Activated CD4-positive, alpha-beta T cell treated with anti-CD3 and anti-CD28 coated beads, Interleukin-2, amount 10 ng/mL, durations not matched to agents 24 days and 14 days (primary cell): ENCODE data around the gene FLNB. TPM values are rescaled to one million over a fixed set of nuclear protein-coding genes. Genes with fewer than 3 reads are reported as not detected.

ENCODE experiments used
- DNase-seq: peaks from one replicate; pipeline ENCODE4 v3.0.0; 2022
- H3K27ac Mint-ChIP-seq: one replicate; pipeline ENCODE4 v1.8.0; 2022; ENCODE audit warnings: mild to moderate bottlenecking, mixed read lengths
- H3K27me3 Mint-ChIP-seq: one replicate; pipeline ENCODE4 v1.8.0; 2022; ENCODE audit warnings: mixed read lengths
- H3K36me3 Mint-ChIP-seq: one replicate; pipeline ENCODE4 v1.8.0; 2022; ENCODE audit warnings: low read depth, mild to moderate bottlenecking, mixed read lengths
- H3K4me1 Mint-ChIP-seq: one replicate; pipeline ENCODE4 v1.8.0; 2021; ENCODE audit warnings: mixed read lengths
- H3K4me3 Mint-ChIP-seq: one replicate; pipeline ENCODE4 v1.8.0; 2022; ENCODE audit warnings: mild to moderate bottlenecking, moderate library complexity, mixed read lengths
- H3K9me3 Mint-ChIP-seq: one replicate; pipeline ENCODE4 v1.8.0; 2021; ENCODE audit warnings: mixed read lengths
- intact Hi-C: fragments of 100-400 bp; cut with micrococcal nuclease; formaldehyde crosslinking; loops from one replicate; pipeline ENCODE4 v1.15.1; 2023
- total RNA-seq: library from RNA; stranded (reverse); gene quantifications from 2 replicates; pipeline ENCODE4 v1.2.3, GENCODE V29; 2022

Gene FLNB
- total RNA-seq, 1 donor from 2014 or later = 23.9 TPM

- intact Hi-C loops = no loop called here
- H3K4me3 Mint-ChIP-seq = no peak overlapping the region
- DNase-seq = no peak
- H3K4me1 Mint-ChIP-seq = peaks cover 4% of the 10 kb centered on the region
- H3K36me3 Mint-ChIP-seq = peaks cover 23% of the 10 kb centered on the region
- H3K9me3 Mint-ChIP-seq = no peaks in the 10 kb centered on the region
- no peak overlapping the region for H3K27ac Mint-ChIP-seq
- H3K27me3 Mint-ChIP-seq = no peaks in the 10 kb centered on the region
Observed at GRCh38 chr3:58148049-58148448, 139.8 kb downstream of the FLNB start.

- intact Hi-C loops = no loop called here
- Mint-ChIP-seq H3K27ac (no peak overlapping the region), H3K9me3 (no peaks in the 10 kb centered on the region), H3K4me3 (no peak overlapping the region), H3K4me1 (peaks cover 4% of the 10 kb centered on the region), H3K27me3 (no peaks in the 10 kb centered on the region), H3K36me3 (peaks cover 20% of the 10 kb centered on the region)
- DNase-seq = no peak
Observed at GRCh38 chr3:58150130-58150809, 142.0 kb downstream of the FLNB start.

GRCh38 chr3:58150810-58151199 lies 142.6 kb downstream of the FLNB start:
- Mint-ChIP-seq H3K27me3 (no peaks in the 10 kb centered on the region), H3K4me1 (peaks cover 4% of the 10 kb centered on the region), H3K9me3 (no peaks in the 10 kb centered on the region), H3K36me3 (peaks cover 20% of the 10 kb centered on the region), H3K4me3 (no peak overlapping the region), H3K27ac (no peak overlapping the region)
- no peak for DNase-seq
- intact Hi-C loops = no loop called here

DNA sequence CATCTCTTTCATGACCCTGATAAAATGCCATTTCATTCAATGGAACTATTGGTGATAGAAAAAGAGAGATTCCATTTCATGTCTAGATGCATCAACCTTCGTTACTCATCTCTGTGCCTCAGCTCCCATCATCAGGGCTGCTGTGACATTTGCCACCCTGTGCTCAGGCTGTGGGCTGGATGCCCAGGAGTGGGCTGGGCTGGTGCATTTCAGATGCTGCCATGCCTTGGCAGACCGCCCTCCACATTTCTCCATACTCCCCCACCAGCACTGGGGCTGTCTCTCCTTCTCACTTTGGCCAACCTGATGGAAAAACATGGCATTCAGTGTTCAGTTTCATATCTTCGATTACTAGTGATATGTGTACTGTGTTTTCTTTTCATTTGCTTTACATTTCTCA lies 143.4 kb downstream of the FLNB start:
- Mint-ChIP-seq H3K4me3 (no peak overlapping the region), H3K27ac (no peak overlapping the region), H3K9me3 (no peaks in the 10 kb centered on the region), H3K4me1 (peaks cover 4% of the 10 kb centered on the region), H3K36me3 (peaks cover 20% of the 10 kb centered on the region), H3K27me3 (no peaks in the 10 kb centered on the region)
- DNase-seq = no peak
- intact Hi-C loops = no loop called here

DNA sequence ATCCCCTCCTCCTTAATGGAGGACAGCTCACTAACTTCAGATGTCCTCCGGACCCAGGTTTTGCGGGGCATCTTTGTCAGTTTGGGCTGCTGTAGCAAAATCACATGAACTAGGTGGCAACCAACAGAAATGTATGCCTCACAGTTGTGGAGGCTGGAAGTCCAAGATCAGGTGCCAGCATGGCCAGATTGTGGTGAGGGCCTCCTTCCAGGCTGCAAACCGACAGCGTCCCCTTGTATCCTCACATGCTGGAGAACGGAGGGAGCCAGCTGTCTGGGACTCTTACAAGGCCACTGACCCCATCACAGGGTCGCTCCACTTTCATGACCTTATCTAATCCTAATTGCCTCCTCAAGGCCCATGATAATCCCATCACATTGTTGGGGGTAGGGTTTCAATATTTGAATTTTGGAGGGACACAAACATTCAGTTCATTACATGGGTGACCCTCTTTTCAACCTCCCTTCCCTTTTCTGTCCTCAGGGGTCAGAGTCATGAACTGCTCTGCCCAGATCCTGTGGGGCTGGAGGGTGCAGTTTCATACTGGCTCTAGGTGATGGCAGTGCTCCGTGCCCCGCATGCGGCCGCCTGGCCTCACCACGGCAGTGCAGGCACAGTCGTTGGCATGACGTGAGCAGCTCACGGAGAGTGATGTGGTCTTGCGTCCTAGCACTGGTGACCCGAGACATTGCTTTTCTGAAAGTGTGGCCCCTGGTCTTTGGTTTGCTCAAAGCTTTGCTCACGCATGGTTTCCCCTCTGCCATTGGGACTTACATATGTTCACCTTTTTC lies 144.2 kb downstream of the FLNB start:
- intact Hi-C loops = no loop called here
- H3K36me3 Mint-ChIP-seq = peaks cover 20% of the 10 kb centered on the region
- no peak overlapping the region for H3K4me3 Mint-ChIP-seq
- no peaks in the 10 kb centered on the region for H3K27me3 Mint-ChIP-seq
- H3K4me1 Mint-ChIP-seq = peaks cover 4% of the 10 kb centered on the region
- no peak for DNase-seq
- H3K27ac Mint-ChIP-seq = no peak overlapping the region
- no peaks in the 10 kb centered on the region for H3K9me3 Mint-ChIP-seq

- Mint-ChIP-seq H3K27me3 (no peaks in the 10 kb centered on the region), H3K36me3 (peaks cover 20% of the 10 kb centered on the region), H3K9me3 (no peaks in the 10 kb centered on the region), H3K27ac (no peak overlapping the region), H3K4me3 (no peak overlapping the region), H3K4me1 (peaks cover 4% of the 10 kb centered on the region)
- intact Hi-C loops = no loop called here
- DNase-seq = no peak
Observed at GRCh38 chr3:58153371-58153770, 145.1 kb downstream of the FLNB start.

GRCh38 chr3:58154626-58155449 lies 146.6 kb downstream of the FLNB start:
- Mint-ChIP-seq H3K36me3 (peaks cover 9% of the 10 kb centered on the region), H3K27ac (no peak overlapping the region), H3K4me1 (peaks cover 4% of the 10 kb centered on the region), H3K9me3 (no peaks in the 10 kb centered on the region), H3K27me3 (no peaks in the 10 kb centered on the region), H3K4me3 (no peak overlapping the region)
- intact Hi-C loops = no loop called here
- no peak for DNase-seq

DNA sequence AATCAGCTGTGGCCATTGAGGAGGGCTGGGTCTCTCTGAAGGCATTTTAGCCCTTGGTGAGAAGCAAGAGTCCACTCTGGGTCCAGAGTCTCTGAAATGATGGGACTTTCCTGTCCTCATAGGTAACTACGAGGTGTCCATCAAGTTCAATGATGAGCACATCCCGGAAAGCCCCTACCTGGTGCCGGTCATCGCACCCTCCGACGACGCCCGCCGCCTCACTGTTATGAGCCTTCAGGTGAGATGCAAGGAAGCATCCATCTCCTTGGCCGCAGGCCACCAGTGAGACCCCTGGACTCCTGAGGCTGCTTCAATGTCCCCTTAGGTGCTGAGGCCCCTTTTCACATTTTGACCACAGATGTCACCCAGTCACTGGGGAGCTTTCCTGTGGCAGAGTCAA lies 147.6 kb downstream of the FLNB start:
- Mint-ChIP-seq H3K4me3 (no peak overlapping the region), H3K36me3 (peaks cover 9% of the 10 kb centered on the region), H3K27me3 (no peaks in the 10 kb centered on the region), H3K4me1 (peaks cover 4% of the 10 kb centered on the region), H3K27ac (no peak overlapping the region), H3K9me3 (no peaks in the 10 kb centered on the region)
- no peak for DNase-seq
- intact Hi-C loops = no loop called here

DNA sequence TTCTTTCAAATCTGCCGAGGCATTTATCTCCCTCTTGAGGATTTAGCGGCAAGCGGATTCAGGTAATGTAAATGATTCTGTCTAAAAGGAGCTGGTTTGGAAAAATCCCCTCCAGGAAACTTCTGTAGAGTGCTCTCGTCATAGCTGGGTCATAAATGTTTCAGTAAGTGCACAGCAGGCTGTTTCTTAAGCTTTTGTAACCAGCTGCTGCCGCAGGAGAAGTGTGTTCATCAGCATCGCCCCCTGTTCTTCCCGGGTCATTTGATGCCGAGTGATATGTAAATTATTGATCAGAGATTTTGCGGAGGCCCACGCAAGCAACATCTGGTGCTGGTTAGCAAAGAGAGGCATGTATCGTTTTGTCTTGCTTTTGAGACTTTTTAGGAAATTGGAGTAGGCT lies 149.5 kb downstream of the FLNB start:
- H3K27me3 Mint-ChIP-seq = no peaks in the 10 kb centered on the region
- no peaks in the 10 kb centered on the region for H3K9me3 Mint-ChIP-seq
- H3K4me1 Mint-ChIP-seq = no peaks in the 10 kb centered on the region
- no peak for DNase-seq
- intact Hi-C loops = no loop called here
- no peak overlapping the region for H3K4me3 Mint-ChIP-seq
- H3K27ac Mint-ChIP-seq = no peak overlapping the region
- H3K36me3 Mint-ChIP-seq = peaks cover 3% of the 10 kb centered on the region

- intact Hi-C loops = no loop called here
- H3K4me1 Mint-ChIP-seq = no peaks in the 10 kb centered on the region
- DNase-seq = no peak
- peaks cover 3% of the 10 kb centered on the region for H3K36me3 Mint-ChIP-seq
- no peaks in the 10 kb centered on the region for H3K9me3 Mint-ChIP-seq
- H3K27ac Mint-ChIP-seq = no peak overlapping the region
- H3K27me3 Mint-ChIP-seq = no peaks in the 10 kb centered on the region
- no peak overlapping the region for H3K4me3 Mint-ChIP-seq
Observed at GRCh38 chr3:58158442-58159153, 150.4 kb downstream of the FLNB start.

DNA sequence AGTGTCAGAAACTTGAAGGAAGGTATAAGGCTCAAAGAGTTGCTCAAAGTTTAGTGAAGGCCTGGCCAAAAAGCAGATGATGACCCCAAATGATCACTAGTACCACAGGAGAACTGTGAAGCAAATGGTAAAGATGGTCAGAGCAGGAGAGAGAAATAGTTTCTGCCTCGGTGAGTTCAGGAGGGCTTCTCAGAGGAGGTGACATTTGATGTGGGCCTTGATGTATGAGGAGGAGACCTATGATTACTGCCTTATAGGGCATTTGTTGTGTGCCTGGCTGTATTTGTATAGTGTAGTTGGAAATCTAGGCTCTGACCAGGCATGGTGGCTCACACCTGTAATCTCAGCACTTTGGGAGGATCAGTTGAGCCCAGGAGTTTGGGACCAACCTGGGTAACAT lies 152.2 kb downstream of the FLNB start:
- intact Hi-C loops = no loop called here
- Mint-ChIP-seq H3K36me3 (peaks cover 7% of the 10 kb centered on the region), H3K27ac (no peak overlapping the region), H3K4me1 (no peaks in the 10 kb centered on the region), H3K9me3 (no peaks in the 10 kb centered on the region), H3K27me3 (no peaks in the 10 kb centered on the region), H3K4me3 (no peak overlapping the region)
- DNase-seq = no peak

DNA sequence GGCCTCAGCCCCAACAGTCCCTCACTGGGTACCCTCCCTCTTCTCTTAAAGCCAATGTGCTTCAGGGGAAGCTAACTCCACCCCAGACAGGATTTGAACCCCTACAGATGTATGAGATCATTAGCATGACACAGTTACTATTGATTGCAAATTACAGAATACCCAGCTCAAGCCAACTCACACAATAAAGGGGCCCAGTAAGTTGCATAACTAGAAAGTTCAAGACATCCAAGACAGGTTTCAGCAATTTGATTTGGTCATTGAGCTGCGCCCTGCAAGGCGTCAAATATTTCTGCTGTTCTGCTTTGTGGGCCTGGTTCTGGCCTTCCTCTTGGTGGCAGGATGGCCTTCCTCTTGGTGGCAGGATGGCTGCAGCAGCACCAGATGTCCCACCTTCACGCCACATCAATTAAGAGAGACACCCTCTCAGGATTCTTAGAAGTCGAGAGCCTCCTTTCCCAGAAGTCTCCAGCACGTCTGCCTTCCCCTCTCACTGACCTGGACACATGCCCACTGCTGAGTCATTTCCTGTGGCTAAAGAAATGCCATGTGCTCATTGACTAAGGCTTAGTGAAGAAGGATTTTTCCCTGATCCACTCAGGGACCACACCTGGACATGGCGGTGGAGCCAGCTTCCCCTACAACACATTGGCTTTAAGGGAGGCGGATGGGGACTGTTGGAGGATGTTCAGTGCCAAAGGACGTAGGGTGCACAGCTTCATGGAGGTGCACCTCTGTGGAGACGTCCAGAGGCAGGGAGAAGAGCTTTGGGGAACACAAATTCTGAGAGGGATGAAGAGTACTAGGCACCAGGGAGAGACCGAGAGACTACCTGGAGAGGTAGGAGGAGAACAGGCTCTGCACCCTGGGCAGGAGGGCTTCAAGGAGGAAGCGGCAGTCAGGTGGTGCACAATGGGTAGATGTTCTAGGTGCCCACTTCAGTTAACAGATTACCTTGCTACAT lies 153.5 kb downstream of the FLNB start:
- Mint-ChIP-seq H3K9me3 (no peaks in the 10 kb centered on the region), H3K27ac (no peak overlapping the region), H3K4me1 (no peaks in the 10 kb centered on the region), H3K27me3 (no peaks in the 10 kb centered on the region), H3K36me3 (peaks cover 7% of the 10 kb centered on the region), H3K4me3 (no peak overlapping the region)
- intact Hi-C loops = no loop called here
- no peak for DNase-seq

- peaks cover 7% of the 10 kb centered on the region for H3K36me3 Mint-ChIP-seq
- no peak overlapping the region for H3K4me3 Mint-ChIP-seq
- intact Hi-C loops = no loop called here
- H3K27me3 Mint-ChIP-seq = no peaks in the 10 kb centered on the region
- H3K9me3 Mint-ChIP-seq = no peaks in the 10 kb centered on the region
- no peaks in the 10 kb centered on the region for H3K4me1 Mint-ChIP-seq
- no peak for DNase-seq
- H3K27ac Mint-ChIP-seq = no peak overlapping the region
Observed at GRCh38 chr3:58163234-58163633, 155.0 kb downstream of the FLNB start.
